Retinal pigment epithelial cell (primary cell): ENCODE data around the gene FAM20C.

Experiments used
- DNase-seq: peaks from one replicate; pipeline ENCODE4 v3.0.0-alpha.2; 2010; ENCODE audit warnings: low read depth
- H3K4me3 ChIP-seq: 2 replicates; pipeline ENCODE4 v1.5.1; 2011; ENCODE audit warnings: mild to moderate bottlenecking, low read length, control low read depth, moderate library complexity
- TF ChIP-seq, protein P1 (sequence below): conservative IDR thresholded peaks from 2 replicates; pipeline ENCODE4 v1.5.1; 2011; ENCODE audit warnings: low read depth, low read length, control low read depth, inconsistent platforms

FAM20C gene

DNA sequence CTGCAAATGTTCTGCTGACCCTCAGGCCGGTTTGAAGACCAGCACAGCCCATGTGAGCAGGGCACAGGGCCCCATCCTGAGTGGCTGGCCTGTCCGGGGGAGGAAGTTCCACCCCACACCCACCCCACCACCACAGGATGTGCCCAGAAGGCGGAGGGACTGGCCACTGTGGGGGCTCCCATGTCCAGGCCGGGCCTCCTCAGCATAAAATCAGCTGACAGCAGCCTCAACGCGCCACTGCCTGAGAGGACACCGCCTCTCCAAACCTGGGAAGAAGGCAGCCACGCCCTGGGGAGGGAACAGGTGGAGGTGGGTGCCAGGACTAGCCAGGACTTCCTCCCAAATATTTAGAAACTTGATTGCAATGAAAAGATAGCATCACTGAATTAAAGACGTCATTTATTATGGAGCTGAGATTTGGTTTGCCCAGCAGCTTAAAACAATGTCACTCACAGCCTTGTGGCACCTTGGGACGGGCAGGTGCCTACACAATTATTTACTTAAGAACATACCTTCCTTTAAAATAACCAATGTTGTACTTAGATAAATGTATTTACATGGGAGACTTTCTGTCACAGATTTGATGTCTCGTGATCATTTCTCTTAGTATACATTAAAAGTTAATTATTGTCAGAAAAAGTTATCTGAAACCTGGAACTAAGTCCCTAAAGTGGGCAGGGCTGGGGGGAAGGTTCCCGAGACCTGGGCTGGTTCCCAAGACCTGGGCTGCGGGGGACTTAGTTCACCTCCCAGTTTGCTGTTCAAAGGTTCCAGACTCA lies 27.3 kb upstream of the FAM20C start:
- DNase-seq: no peak
- no peak overlapping the region for H3K4me3 ChIP-seq
- TF ChIP-seq, protein P1, sequence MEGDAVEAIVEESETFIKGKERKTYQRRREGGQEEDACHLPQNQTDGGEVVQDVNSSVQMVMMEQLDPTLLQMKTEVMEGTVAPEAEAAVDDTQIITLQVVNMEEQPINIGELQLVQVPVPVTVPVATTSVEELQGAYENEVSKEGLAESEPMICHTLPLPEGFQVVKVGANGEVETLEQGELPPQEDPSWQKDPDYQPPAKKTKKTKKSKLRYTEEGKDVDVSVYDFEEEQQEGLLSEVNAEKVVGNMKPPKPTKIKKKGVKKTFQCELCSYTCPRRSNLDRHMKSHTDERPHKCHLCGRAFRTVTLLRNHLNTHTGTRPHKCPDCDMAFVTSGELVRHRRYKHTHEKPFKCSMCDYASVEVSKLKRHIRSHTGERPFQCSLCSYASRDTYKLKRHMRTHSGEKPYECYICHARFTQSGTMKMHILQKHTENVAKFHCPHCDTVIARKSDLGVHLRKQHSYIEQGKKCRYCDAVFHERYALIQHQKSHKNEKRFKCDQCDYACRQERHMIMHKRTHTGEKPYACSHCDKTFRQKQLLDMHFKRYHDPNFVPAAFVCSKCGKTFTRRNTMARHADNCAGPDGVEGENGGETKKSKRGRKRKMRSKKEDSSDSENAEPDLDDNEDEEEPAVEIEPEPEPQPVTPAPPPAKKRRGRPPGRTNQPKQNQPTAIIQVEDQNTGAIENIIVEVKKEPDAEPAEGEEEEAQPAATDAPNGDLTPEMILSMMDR: no peak

DNA sequence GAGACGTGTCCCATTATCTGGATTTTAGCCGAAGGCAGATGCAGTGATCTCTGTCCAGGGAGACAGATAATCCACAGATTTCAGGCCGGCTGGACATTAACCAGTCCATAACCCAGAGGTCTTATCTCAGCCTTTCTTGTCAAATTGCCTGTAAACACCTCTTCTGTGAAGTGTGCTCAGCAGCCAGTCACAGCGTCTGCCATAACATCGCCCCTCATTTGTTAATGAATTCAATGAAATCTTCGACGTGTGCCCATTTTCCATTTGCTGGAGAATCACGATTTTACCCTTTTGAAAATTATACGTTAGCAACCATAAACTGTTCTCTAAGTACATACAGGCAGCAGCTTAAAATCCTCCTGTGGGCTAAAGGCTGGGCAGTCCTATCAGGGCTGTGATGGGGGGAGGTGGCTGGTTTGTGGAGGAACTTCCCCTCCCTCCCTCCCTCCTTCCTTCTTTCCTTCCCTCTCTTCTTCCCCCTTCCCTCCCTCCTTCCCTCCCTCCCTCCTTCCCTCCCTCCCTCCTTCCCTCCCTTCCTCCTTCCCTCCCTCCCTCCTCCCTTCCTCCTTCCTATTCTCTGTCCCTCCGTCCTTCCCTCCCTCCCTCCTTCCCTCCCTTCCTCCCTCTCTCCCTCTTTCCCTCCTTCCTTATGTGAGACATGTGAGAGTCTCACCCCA lies 26.6 kb upstream of the FAM20C start:
- TF ChIP-seq, protein P1: no peak
- DNase-seq: no peak
- H3K4me3 ChIP-seq: no peak overlapping the region

DNA sequence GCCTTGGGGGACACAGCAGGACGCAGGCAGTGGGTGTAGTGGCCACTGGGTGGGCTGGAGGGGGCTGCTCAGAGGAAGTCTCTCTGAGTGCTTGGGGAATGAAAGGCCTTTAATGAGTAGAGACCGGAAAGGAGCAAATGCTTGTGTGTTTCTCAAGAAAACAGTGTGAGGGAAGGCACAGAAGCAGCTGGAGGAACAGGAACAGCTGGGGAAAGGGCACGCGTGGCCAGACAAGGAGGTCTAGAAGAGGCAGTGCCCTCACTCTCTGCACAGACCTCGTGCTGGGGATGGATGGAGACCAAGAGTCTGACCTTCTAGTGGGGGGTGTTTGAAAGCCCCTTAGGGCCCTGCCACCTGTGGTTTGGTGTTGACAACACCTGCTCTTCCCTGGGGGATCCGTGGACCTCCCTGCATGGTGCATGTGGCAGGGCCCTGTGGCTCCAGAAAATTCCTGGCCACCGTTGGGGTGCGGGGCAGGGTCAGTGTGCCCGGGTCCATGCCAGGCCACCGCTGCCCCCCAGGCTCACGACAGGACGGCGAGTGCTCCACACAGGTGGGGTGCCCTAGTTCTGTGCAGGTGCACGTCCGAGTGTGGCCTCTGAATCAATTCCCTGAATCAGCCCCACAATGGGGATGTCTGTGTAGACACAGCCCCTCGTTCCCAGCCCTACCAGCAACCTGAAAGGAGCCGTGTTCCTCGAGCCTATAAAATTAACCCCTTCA lies 25.9 kb upstream of the FAM20C start:
- TF ChIP-seq, protein P1: no peak
- no peak overlapping the region for H3K4me3 ChIP-seq
- DNase-seq: no peak

DNA sequence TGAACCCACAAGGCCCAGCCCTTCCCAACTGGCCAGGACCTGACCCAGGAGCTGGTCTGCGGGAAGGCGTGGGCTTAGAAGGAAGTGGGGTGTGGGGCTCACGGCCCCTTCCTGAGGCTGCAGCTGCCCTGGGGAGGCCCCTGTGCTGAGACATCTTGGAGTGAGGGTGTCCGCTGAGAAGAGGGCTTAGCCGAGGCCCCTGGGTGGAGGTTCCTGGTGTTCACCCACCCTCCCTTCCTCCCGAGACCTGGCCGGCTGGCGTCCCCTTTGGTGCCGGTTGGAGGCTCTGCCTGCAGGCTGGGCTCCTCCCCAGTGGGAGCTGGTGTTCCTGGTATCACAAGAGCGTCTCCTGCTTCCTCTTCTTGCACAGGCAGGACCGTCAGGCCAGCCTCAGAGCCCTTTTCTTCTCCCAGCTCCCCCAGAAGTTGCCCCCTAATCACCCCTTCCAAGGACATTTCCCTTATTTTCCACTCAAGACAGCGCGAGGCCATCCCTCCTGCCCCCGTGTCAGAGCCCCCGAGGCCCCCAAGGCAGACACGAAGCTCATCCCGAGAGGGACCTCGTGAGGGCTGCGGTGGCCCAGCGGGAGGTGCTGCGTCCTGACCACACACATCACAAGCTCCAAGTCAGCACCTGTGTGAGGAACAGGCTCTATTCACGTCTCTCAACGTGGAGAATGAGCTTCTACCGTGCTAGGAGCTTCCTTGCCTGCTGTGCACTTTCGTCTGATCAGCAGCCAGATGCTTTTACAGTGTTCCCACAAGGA lies 25.1 kb upstream of the FAM20C start:
- H3K4me3 ChIP-seq: no peak overlapping the region
- DNase-seq: no peak
- TF ChIP-seq, protein P1: no peak

DNA sequence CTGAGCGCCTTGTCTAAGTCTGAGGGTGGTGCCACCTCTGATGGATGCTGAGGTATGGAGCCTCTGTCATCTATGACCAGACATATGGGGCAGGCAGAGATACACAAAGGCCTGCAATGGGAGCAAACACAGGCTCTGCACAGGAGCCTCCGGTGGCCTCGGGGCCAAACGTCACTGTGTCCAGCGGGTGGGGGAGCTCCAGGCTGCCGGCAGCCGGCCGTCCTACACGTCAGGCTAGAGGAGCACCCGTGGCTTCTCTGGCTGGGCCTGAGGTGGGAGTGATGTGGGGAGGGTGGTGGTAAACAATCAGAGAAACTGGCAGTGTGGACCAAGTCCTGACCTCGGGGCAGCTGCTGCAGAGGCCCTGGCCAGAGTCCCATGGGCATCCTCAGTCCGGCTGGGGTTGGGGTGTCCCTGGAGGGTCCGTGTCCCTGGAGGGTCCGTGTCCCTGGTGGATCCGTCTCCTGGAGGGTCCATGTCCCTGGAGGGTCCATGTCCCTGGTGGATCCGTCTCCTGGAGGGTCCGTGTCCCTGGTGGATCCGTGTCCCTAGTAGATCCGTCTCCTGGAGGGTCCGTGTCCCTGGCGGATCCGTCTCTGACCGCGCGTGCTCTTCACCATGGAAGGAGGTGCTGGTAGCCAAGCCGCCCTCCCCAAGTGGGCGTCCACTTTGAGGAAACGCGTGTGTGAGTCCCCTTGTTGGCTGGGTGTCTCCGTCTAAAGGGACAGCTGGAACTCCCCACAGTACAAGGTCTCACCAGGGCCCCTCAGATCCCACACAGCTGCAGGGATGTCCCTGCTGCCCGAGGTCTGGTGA lies 24.2 kb upstream of the FAM20C start:
- TF ChIP-seq, protein P1: no peak
- no peak for DNase-seq
- no peak overlapping the region for H3K4me3 ChIP-seq

DNA sequence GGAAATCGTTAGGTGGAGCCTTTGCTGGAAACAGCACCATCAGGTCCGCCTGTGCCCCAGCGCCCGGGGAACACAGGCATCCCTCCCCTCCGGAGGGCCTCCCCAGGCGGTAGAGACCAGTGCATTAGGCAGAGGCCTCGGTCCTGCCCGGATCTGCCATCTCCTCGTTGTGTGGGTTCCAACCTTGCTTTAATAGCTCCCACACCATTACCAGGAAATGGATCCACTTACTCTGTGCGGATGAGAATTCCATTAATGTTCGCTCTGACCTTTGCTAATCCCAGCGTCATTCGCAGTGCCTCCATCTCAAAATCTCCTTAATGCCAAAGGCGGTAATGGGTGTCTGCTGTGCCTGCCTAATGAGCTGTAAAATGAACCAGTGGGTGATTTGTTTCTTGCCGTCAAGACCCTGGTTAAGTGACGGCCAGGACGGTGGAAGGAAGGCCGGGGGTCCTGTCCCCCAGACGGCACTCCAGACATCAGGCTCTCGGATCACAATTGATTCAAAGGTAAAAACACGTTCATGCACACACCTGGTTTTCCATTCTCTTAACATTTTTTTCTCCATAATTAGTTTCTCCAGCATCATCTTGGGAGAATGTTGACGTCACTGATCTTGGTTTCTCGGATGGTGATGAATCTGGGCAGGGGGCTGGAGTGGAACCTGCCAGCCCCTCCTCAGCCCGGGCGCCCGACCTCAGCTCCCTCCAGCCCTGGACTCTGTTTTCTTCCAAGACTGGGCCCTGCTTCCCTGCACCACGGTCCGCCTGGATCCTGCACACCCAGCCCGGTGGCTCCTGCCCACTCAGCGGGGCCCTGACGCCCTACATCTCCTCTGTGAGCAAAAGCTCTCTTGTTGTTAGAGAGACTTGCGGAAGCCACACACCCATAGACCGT lies 22.8 kb upstream of the FAM20C start:
- TF ChIP-seq, protein P1: no peak
- DNase-seq: peak; percentile 62
- H3K4me3 ChIP-seq: no peak overlapping the region
